NAMALWA (cell line): ENCODE data around the gene NUDT22.

ENCODE experiments used
- DNase-seq: peaks from one replicate; pipeline ENCODE4 v3.0.0-alpha.2; 2015; ENCODE audit warnings: low spot score

Gene NUDT22

GRCh38 chr11:64229090-64229743 lies 3.1 kb downstream of the NUDT22 start:
- no peak for DNase-seq

GRCh38 chr11:64229744-64230170 lies 3.7 kb downstream of the NUDT22 start:
- DNase-seq: no peak

GRCh38 chr11:64230171-64230984 lies 4.3 kb downstream of the NUDT22 start, which contains the start of gene DNAJC4:
TSS of gene DNAJC4 (plus strand) at chr11:64230548. CDS start at chr11:64230855, 307 bp downstream.
- DNase-seq: peak; percentile 95

GRCh38 chr11:64230985-64231365 lies 4.9 kb downstream of the NUDT22 start:
- DNase-seq: peak; percentile 60

GRCh38 chr11:64231546-64231945 lies 5.5 kb downstream of the NUDT22 start:
- DNase-seq: no peak

GRCh38 chr11:64232182-64232966 lies 6.3 kb downstream of the NUDT22 start:
- DNase-seq: no peak

GRCh38 chr11:64232967-64233315 lies 6.9 kb downstream of the NUDT22 start:
- DNase-seq: no peak

- peak; percentile 72 for DNase-seq
Observed at GRCh38 chr11:64233913-64234586, 8.0 kb downstream of the NUDT22 start, which contains the start of gene VEGFB. TSS of gene VEGFB (plus strand) at chr11:64234584. CDS start at chr11:64234834, 250 bp downstream.

- peak; percentile 65 for DNase-seq
Observed at GRCh38 chr11:64234647-64235379, 8.7 kb downstream of the NUDT22 start.

- DNase-seq: no peak
Observed at GRCh38 chr11:64235437-64236161, 9.5 kb downstream of the NUDT22 start.

GRCh38 chr11:64237484-64237951 lies 11.4 kb downstream of the NUDT22 start:
- DNase-seq: no peak

GRCh38 chr11:64238076-64238475 lies 12.0 kb downstream of the NUDT22 start:
- DNase-seq: no peak

- DNase-seq: no peak
Observed at GRCh38 chr11:64238999-64239398, 12.9 kb downstream of the NUDT22 start.

GRCh38 chr11:64239662-64240434 lies 13.8 kb downstream of the NUDT22 start:
- peak; percentile 80 for DNase-seq

GRCh38 chr11:64240435-64241240 lies 14.6 kb downstream of the NUDT22 start, which contains the start of gene FKBP2:
TSS of gene FKBP2 (plus strand) at chr11:64241095. CDS start at chr11:64242388, 1,293 bp downstream.
- peak; percentile 98 for DNase-seq

- peak; percentile 98 for DNase-seq
Observed at GRCh38 chr11:64241241-64241490, 15.1 kb downstream of the NUDT22 start.

GRCh38 chr11:64241491-64242374 lies 15.7 kb downstream of the NUDT22 start:
- peak; percentile 64 for DNase-seq
